WTC11 (cell line): ENCODE results near the gene AURKA. TPM values are rescaled to one million over a fixed set of nuclear protein-coding genes. Genes with fewer than 3 reads are reported as not detected.

Experiments used
- ATAC-seq: fragments of 200-7000 bp; cut with Tn5 transposase; 2 replicates; pipeline ENCODE4 v1.10.0; 2021; ENCODE audit warnings: mild to moderate bottlenecking, moderate library complexity
- CTCF ChIA-PET: fragments of 300-600 bp; sonication (Branson Sonifier 250); formaldehyde crosslinking; loops from one replicate; lab custom pipeline; 2021; ENCODE audit warnings: antibody characterized with exemption; lab: Charles Lee
- POLR2A ChIA-PET: fragments of 350-600 bp; sonication (Branson Sonifier 250); formaldehyde crosslinking; loops from one replicate; lab custom pipeline; 2021; ENCODE audit warnings: antibody characterized with exemption; lab: Charles Lee
- DNase-seq: peaks from one replicate; pipeline ENCODE4 v3.0.0; 2021; ENCODE audit warnings: low spot score
- H3K27ac Mint-ChIP-seq: 2 replicates; pipeline ENCODE4 v1.8.0; 2021; ENCODE audit warnings: mixed read lengths
- H3K27me3 Mint-ChIP-seq: 2 replicates; pipeline ENCODE4 v1.8.0; 2021; ENCODE audit warnings: low read depth, mild to moderate bottlenecking, moderate library complexity, mixed read lengths
- H3K36me3 Mint-ChIP-seq: 2 replicates; pipeline ENCODE4 v1.8.0; 2021; ENCODE audit warnings: mixed read lengths
- H3K4me1 Mint-ChIP-seq: 2 replicates; pipeline ENCODE4 v1.8.0; 2022; ENCODE audit warnings: mixed read lengths
- H3K4me3 Mint-ChIP-seq: 2 replicates; pipeline ENCODE4 v1.8.0; 2021; ENCODE audit warnings: mild to moderate bottlenecking, moderate library complexity, mixed read lengths
- H3K9me3 Mint-ChIP-seq: 2 replicates; pipeline ENCODE4 v1.8.0; 2021; ENCODE audit warnings: mixed read lengths
- ARID4B ChIP-seq: sonication (generic); formaldehyde crosslinking; IDR thresholded peaks from 2 replicates; pipeline ENCODE4 v1.8.0; 2023; ENCODE audit warnings: missing genetic modification reagents, mild to moderate bottlenecking, borderline replicate concordance
- CBFB ChIP-seq: sonication (generic); formaldehyde crosslinking; IDR thresholded peaks from 2 replicates; pipeline ENCODE4 v1.8.1; 2022; ENCODE audit warnings: mild to moderate bottlenecking, low read depth, missing genetic modification reagents
- CREB1 ChIP-seq: sonication (generic); formaldehyde crosslinking; IDR thresholded peaks from 2 replicates; pipeline ENCODE4 v1.8.0; 2023; ENCODE audit warnings: mild to moderate bottlenecking, missing genetic modification reagents
- ELF4 ChIP-seq: sonication (generic); formaldehyde crosslinking; IDR thresholded peaks from 2 replicates; pipeline ENCODE4 v1.8.1; 2022; ENCODE audit warnings: low read depth, mild to moderate bottlenecking, moderate library complexity, missing genetic modification reagents
- ERG ChIP-seq: fragments of 250-450 bp; sonication (Bioruptor Pico); IDR thresholded peaks from 2 replicates; pipeline ENCODE4 v1.8.0; 2021; ENCODE audit warnings: mild to moderate bottlenecking
- FOXP4 ChIP-seq: sonication (generic); formaldehyde crosslinking; IDR thresholded peaks from 2 replicates; pipeline ENCODE4 v1.8.0; 2022; ENCODE audit warnings: mild to moderate bottlenecking, missing genetic modification reagents
- GTF2I ChIP-seq: fragments of 250-450 bp; sonication (Bioruptor Pico); conservative IDR thresholded peaks from 2 replicates; pipeline ENCODE4 v1.4.0; 2021; ENCODE audit warnings: mild to moderate bottlenecking
- KAT7 ChIP-seq: sonication (generic); formaldehyde crosslinking; IDR thresholded peaks from 2 replicates; pipeline ENCODE4 v1.8.1; 2023; ENCODE audit warnings: missing genetic modification reagents, mild to moderate bottlenecking, borderline replicate concordance
- MXD4 ChIP-seq: fragments of 250-450 bp; sonication (Bioruptor Pico); IDR thresholded peaks from 2 replicates; pipeline ENCODE4 v1.8.0; 2021; ENCODE audit warnings: mild to moderate bottlenecking, moderate library complexity, borderline replicate concordance
- NR3C1 ChIP-seq: sonication (generic); formaldehyde crosslinking; conservative IDR thresholded peaks from 2 replicates; pipeline ENCODE4 v1.8.1; 2023; ENCODE audit warnings: low read depth, mild to moderate bottlenecking, missing genetic modification reagents
- SOX15 ChIP-seq: fragments of 250-450 bp; sonication (Bioruptor Pico); IDR thresholded peaks from 2 replicates; pipeline ENCODE4 v1.9.0; 2021; ENCODE audit warnings: mild to moderate bottlenecking
- total RNA-seq: library from RNA; stranded (reverse); gene quantifications from 3 replicates; pipeline ENCODE4 v1.2.3, GENCODE V29; 2021
- TF ChIP-seq, protein P1 (sequence below): fragments of 250-450 bp; sonication (Bioruptor Pico); IDR thresholded peaks from 2 replicates; pipeline ENCODE4 v1.9.0; 2021; ENCODE audit warnings: mild to moderate bottlenecking
- TF ChIP-seq, protein P2 (sequence below): sonication (generic); formaldehyde crosslinking; IDR thresholded peaks from 2 replicates; pipeline ENCODE4 v1.8.1; 2023; ENCODE audit warnings: mild to moderate bottlenecking, missing genetic modification reagents, borderline replicate concordance

Gene AURKA
- total RNA-seq, 1 experiment from 2014 or later: 103 TPM

DNA sequence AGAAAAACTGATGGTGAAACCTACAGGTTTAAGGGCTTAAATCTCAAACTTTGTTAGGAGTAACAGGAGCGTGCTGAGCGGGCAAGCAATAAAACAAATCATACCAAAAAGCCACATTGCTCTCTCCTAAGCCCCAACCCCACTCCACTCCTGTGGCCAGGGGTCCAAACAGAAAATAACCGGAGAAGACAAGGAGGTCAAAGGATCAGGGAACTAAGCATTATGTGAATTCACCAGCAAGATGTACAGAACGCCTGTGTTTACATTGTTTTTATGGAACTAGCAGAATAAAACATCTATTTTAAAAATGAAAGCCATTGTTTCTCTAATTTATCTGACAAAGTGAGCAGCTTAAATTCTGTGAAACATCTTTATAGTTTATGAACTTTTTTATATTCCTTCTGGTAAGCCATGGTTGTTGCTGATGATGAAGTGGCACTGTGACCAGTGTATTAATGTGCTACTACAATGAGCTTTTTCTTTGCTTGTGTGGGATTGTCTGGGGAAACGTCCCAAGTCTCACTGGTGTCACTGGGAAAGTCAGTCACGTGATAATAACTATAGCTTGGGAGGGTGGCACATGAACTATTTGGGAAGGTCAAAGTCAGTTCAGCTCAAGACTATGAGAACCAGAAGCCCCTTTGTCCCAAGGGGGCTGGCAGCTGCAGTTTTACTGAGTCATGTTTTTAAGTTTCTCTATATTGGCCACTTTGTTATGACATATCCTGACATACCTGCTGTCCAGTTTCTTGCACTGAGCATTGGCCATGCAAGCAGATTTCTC is 23.5 kb downstream of the AURKA start:
- ChIA-PET POLR2A (no interaction called here), CTCF (no interaction called here)
- no peaks in the 10 kb centered on the region for H3K9me3 Mint-ChIP-seq
- no peaks in the 10 kb centered on the region; the same call in 1 of the 2 replicates for H3K27me3 Mint-ChIP-seq
- no peaks in the 10 kb centered on the region for H3K4me1 Mint-ChIP-seq
- no peak overlapping the region for H3K4me3 Mint-ChIP-seq
- H3K36me3 Mint-ChIP-seq: peaks cover 42% of the 10 kb centered on the region
- no peak for ATAC-seq
- no peak for DNase-seq
- no peak overlapping the region for H3K27ac Mint-ChIP-seq
- TF ChIP-seq KAT7 (CRISPR knock-in tag) (no peak), NR3C1 (no peak), CBFB (CRISPR knock-in tag) (no peak), SOX15 (CRISPR knock-in tag) (no peak), FOXP4 (CRISPR knock-in tag) (no peak)
- TF ChIP-seq, protein P1, sequence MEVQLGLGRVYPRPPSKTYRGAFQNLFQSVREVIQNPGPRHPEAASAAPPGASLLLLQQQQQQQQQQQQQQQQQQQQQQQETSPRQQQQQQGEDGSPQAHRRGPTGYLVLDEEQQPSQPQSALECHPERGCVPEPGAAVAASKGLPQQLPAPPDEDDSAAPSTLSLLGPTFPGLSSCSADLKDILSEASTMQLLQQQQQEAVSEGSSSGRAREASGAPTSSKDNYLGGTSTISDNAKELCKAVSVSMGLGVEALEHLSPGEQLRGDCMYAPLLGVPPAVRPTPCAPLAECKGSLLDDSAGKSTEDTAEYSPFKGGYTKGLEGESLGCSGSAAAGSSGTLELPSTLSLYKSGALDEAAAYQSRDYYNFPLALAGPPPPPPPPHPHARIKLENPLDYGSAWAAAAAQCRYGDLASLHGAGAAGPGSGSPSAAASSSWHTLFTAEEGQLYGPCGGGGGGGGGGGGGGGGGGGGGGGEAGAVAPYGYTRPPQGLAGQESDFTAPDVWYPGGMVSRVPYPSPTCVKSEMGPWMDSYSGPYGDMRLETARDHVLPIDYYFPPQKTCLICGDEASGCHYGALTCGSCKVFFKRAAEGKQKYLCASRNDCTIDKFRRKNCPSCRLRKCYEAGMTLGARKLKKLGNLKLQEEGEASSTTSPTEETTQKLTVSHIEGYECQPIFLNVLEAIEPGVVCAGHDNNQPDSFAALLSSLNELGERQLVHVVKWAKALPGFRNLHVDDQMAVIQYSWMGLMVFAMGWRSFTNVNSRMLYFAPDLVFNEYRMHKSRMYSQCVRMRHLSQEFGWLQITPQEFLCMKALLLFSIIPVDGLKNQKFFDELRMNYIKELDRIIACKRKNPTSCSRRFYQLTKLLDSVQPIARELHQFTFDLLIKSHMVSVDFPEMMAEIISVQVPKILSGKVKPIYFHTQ (CRISPR knock-in tag): no peak

- TF ChIP-seq ELF4 (CRISPR knock-in tag) (no peak), CREB1 (CRISPR knock-in tag) (no peak), GTF2I (CRISPR knock-in tag) (no peak), SOX15 (CRISPR knock-in tag) (no peak), KAT7 (CRISPR knock-in tag) (no peak), ARID4B (no peak), MXD4 (CRISPR knock-in tag) (no peak), ERG (CRISPR knock-in tag) (no peak)
- TF ChIP-seq, protein P2, sequence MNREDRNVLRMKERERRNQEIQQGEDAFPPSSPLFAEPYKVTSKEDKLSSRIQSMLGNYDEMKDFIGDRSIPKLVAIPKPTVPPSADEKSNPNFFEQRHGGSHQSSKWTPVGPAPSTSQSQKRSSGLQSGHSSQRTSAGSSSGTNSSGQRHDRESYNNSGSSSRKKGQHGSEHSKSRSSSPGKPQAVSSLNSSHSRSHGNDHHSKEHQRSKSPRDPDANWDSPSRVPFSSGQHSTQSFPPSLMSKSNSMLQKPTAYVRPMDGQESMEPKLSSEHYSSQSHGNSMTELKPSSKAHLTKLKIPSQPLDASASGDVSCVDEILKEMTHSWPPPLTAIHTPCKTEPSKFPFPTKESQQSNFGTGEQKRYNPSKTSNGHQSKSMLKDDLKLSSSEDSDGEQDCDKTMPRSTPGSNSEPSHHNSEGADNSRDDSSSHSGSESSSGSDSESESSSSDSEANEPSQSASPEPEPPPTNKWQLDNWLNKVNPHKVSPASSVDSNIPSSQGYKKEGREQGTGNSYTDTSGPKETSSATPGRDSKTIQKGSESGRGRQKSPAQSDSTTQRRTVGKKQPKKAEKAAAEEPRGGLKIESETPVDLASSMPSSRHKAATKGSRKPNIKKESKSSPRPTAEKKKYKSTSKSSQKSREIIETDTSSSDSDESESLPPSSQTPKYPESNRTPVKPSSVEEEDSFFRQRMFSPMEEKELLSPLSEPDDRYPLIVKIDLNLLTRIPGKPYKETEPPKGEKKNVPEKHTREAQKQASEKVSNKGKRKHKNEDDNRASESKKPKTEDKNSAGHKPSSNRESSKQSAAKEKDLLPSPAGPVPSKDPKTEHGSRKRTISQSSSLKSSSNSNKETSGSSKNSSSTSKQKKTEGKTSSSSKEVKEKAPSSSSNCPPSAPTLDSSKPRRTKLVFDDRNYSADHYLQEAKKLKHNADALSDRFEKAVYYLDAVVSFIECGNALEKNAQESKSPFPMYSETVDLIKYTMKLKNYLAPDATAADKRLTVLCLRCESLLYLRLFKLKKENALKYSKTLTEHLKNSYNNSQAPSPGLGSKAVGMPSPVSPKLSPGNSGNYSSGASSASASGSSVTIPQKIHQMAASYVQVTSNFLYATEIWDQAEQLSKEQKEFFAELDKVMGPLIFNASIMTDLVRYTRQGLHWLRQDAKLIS (CRISPR knock-in tag): no peak
- no peak overlapping the region for H3K4me3 Mint-ChIP-seq
- H3K4me1 Mint-ChIP-seq: peaks cover 20% of the 10 kb centered on the region
- ChIA-PET POLR2A (no interaction called here), CTCF (no interaction called here)
- no peaks in the 10 kb centered on the region for H3K9me3 Mint-ChIP-seq
- H3K27ac Mint-ChIP-seq: no peak overlapping the region
- H3K27me3 Mint-ChIP-seq: peaks cover 18% of the 10 kb centered on the region
- peaks cover 3% of the 10 kb centered on the region for H3K36me3 Mint-ChIP-seq
- ATAC-seq (no peak), DNase-seq (no peak)
Measured at GRCh38 chr20:56363491-56363890, 28.5 kb downstream of the AURKA start.
